Psoas muscle (tissue), 8 donors: Measurements from ENCODE around the gene SOHLH1. TPM values are rescaled to one million over a fixed set of nuclear protein-coding genes. Genes with fewer than 3 reads are reported as not detected.

Source experiments
- ATAC-seq, 4 donors: fragments of 200-7000 bp; cut with Tn5 transposase; one replicate each; pipeline ENCODE4 v1.9.1; 2020; ENCODE audit warnings: moderate library complexity in 3 of 4, mild to moderate bottlenecking in 2 of 4
- DNase-seq, 2 donors: peaks; one replicate each; pipeline ENCODE4 v3.0.0-alpha.2; 2020
- H3K27ac ChIP-seq: fragments of 200-600 bp; one replicate; pipeline ENCODE4 v1.8.0; 2022
- H3K27me3 ChIP-seq, 3 donors: fragments of 200-600 bp in 1 of 3; one replicate each; pipeline versions ENCODE4 v1.6.1 to v1.8.0; 2013 to 2022; ENCODE audit warnings: low read length in 2 of 3, mild to moderate bottlenecking in 2 of 3, moderate library complexity in 1 of 3; ENCODE audit not compliant: insufficient read depth in 3 of 3
- H3K36me3 ChIP-seq, 2 donors: fragments of 200-600 bp in 1 of 2; one replicate each; pipeline versions ENCODE4 v1.6.1 to v1.8.0; 2013 to 2022; ENCODE audit warnings: low read depth in 1 of 2, mild to moderate bottlenecking in 1 of 2, moderate library complexity in 1 of 2; ENCODE audit not compliant: insufficient read depth in 1 of 2
- H3K4me1 ChIP-seq: fragments of 200-600 bp; one replicate; pipeline ENCODE4 v1.8.0; 2022
- H3K4me3 ChIP-seq: fragments of 200-600 bp; one replicate; pipeline ENCODE4 v1.8.0; 2022; ENCODE audit warnings: mild to moderate bottlenecking
- H3K9me3 ChIP-seq: fragments of 200-600 bp; one replicate; pipeline ENCODE4 v1.8.0; 2022
- CTCF ChIP-seq: fragments of 200-600 bp; IDR thresholded peaks from one replicate; pipeline ENCODE4 v1.8.0; 2022; ENCODE audit warnings: antibody characterized with exemption
- WGBS, 3 donors: extraction: QIAGEN DNeasy Blood & Tissue Kit; methylation state at CpG; one replicate each; pipeline versions ENCODE4 v1.1.6 to v1.1.7; 2013; 5-methylcytosine and 5-hydroxymethylcytosine counted together
- intact Hi-C, 2 donors: fragments of 100-400 bp; cut with DNase I; formaldehyde crosslinking; loops; one replicate each; pipeline versions ENCODE4 v1.11.0 to v1.14.2; 2022
- polyA plus RNA-seq, 3 donors: library from polyadenylated mRNA; stranded (reverse); fragments of 200-250 nt; gene quantifications; one replicate each; pipeline ENCODE4 v1.2.3, GENCODE V29; 2013
- total RNA-seq, 4 donors: library from RNA; stranded (reverse); fragmentation: NEBNext Ultra II Directional in 2 of 4; extraction: Animal tissue kit (Norgen Biotek cat#: 25700) in 2 of 4; gene quantifications; one replicate each; pipeline versions ENCODE4 v1.2.1 to v1.2.4, GENCODE V29; 2021 to 2023
- donor health status: healthy with polysubstance abuse.
- donor health status: DM: no; HTN: no; CAD: no; lungs with moderate emphysema.
- donor health status: Bipolar disorder and iron deficiency.
- donor health status: healthy.
- donor health status: DM: yes; HTN: yes; CAD: no.
- donor health status: DM: no; HTN: no; CAD: no.
- donor health status: DM: no; HTN: no; CAD: no.
- donor health status: DM: yes; HTN: yes; CAD: no.

SOHLH1 gene
- total and polyA plus RNA-seq, 7 donors: not detected

GRCh38 chr9:135648494-135649410 is 50.5 kb downstream of the SOHLH1 start:
- Histone ChIP-seq H3K9me3 (peaks cover 15% of the 10 kb centered on the region), H3K27me3 (peaks cover 0 to 3% (median 2%) of the 10 kb centered on the region in 3 donors), H3K4me3 (no peak overlapping the region), H3K36me3 (no peaks in the 10 kb centered on the region), H3K27ac (no peak overlapping the region), H3K4me1 (no peaks in the 10 kb centered on the region)
- intact Hi-C loops: no loop called here
- DNase-seq: no peak
- no peak for ATAC-seq
- 79 to 81% (median 80%) methylated on average over 10 of the region's 10 CpGs for WGBS, 3 donors
- TF ChIP-seq CTCF: no peak

- Histone ChIP-seq H3K4me3 (no peak overlapping the region), H3K27ac (no peak overlapping the region), H3K9me3 (peaks cover 15% of the 10 kb centered on the region), H3K27me3 (peaks cover 0 to 3% (median 2%) of the 10 kb centered on the region in 3 donors), H3K36me3 (no peaks in the 10 kb centered on the region), H3K4me1 (no peaks in the 10 kb centered on the region)
- DNase-seq (no peak), ATAC-seq (no peak)
- TF ChIP-seq CTCF: no peak
- 87 to 91% (median 87%) methylated on average over 4 of the region's 4 CpGs for WGBS, 3 donors
- intact Hi-C loops: no loop called here
Observed at GRCh38 chr9:135647884-135648283, 51.4 kb downstream of the SOHLH1 start.

DNA sequence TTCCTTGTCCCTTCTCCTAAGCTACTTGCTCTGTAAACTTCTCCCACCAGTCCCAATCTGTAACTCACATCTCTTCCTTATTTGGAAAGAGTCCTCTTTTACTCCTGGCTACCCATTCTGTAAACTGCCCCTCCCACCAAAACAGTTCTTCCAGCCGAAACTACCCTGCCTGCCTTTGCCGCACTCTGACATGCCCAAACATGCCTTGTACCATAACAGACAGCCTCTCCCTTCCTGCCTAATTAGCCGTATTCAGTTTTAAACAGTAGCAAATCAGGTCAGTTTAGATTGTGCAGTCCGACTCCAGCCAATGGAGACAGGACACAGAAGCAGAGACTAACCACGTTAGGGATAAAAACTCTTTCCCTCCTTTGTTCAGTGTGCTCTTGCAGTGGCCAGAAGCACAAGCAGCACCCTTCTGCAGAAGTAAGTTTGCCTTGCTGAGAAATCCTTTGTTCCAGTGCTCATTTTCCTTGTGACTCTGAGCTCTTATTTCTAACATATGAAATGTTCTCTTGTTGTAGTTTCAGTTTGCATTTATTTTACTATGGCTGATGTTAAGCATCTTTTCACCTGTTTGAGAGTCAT is 54.6 kb downstream of the SOHLH1 start:
- no peak overlapping the region for H3K27ac ChIP-seq
- intact Hi-C loops: no loop called here
- WGBS, 3 donors: 74 to 80% (median 80%) methylated on average over 5 of the region's 5 CpGs
- no peaks in the 10 kb centered on the region for H3K36me3 ChIP-seq
- H3K4me1 ChIP-seq: no peaks in the 10 kb centered on the region
- no peak overlapping the region for H3K4me3 ChIP-seq
- TF ChIP-seq CTCF: no peak
- peaks cover 3 to 12% (median 5%) of the 10 kb centered on the region in 3 donors for H3K27me3 ChIP-seq
- no peak for ATAC-seq
- peaks cover 15% of the 10 kb centered on the region for H3K9me3 ChIP-seq
- no peak for DNase-seq

Other genes starting within 250 kb of the SOHLH1 start
- 1 to 10 TPM; 3.0 to 9.5 (median 4.8) TPM for gene PPP1R26, start 219.7 kb downstream of the SOHLH1 start, total RNA-seq
- 1 to 10 TPM; 2.0 to 5.3 (median 3.4) TPM for gene PPP1R26, start 219.7 kb downstream of the SOHLH1 start, polyA plus RNA-seq
- 10 to 100 TPM; 36.8 to 47.1 (median 41.5) TPM for gene MRPS2, start 198.8 kb downstream of the SOHLH1 start, total RNA-seq
- 10 to 100 TPM; 57.7 to 78.8 (median 65.5) TPM for gene MRPS2, start 198.8 kb downstream of the SOHLH1 start, polyA plus RNA-seq
- gene LCN1, start 178.0 kb downstream of the SOHLH1 start, total RNA-seq: under 1 TPM in 1 of 4 donors, not detected in 3; 0.71 TPM
- not detected for gene LCN1, start 178.0 kb downstream of the SOHLH1 start, polyA plus RNA-seq
- gene OBP2A, start 153.4 kb downstream of the SOHLH1 start, total RNA-seq: not detected
- gene OBP2A, start 153.4 kb downstream of the SOHLH1 start, polyA plus RNA-seq: not detected
- gene PAEP, start 137.7 kb downstream of the SOHLH1 start, total RNA-seq: not detected
- not detected for gene PAEP, start 137.7 kb downstream of the SOHLH1 start, polyA plus RNA-seq
- gene GLT6D1, start 59.9 kb downstream of the SOHLH1 start, total RNA-seq: not detected
- not detected for gene GLT6D1, start 59.9 kb downstream of the SOHLH1 start, polyA plus RNA-seq
- gene LCN9, start 36.2 kb downstream of the SOHLH1 start, total RNA-seq: not detected
- gene LCN9, start 36.2 kb downstream of the SOHLH1 start, polyA plus RNA-seq: not detected
- gene KCNT1, start 2.7 kb upstream of the SOHLH1 start, total RNA-seq: 10 to 100 TPM; 10.3 to 15.0 (median 12.4) TPM
- 1 to 10 TPM; 1.1 to 3.1 (median 1.6) TPM for gene KCNT1, start 2.7 kb upstream of the SOHLH1 start, polyA plus RNA-seq
- 10 to 100 TPM; 38.0 to 48.5 (median 43.4) TPM for gene CAMSAP1, start 208.1 kb upstream of the SOHLH1 start, total RNA-seq
- gene CAMSAP1, start 208.1 kb upstream of the SOHLH1 start, polyA plus RNA-seq: 10 to 100 TPM; 21.3 to 51.5 (median 24.1) TPM